GM20000 (cell line): ENCODE data around the gene ARL15.

Experiments
- DNase-seq: peaks from one replicate; pipeline ENCODE4 v3.0.0; 2012; ENCODE audit warnings: low spot score
- CTCF ChIP-seq: IDR thresholded peaks from 2 replicates; pipeline ENCODE4 v1.5.1; 2012; ENCODE audit warnings: mild to moderate bottlenecking, control low read depth; ENCODE audit errors: extremely low read depth, missing control alignments

The ARL15 gene

GRCh38 chr5:53932351-53932750, 378.0 kb downstream of the ARL15 start:
- no peak for TF ChIP-seq CTCF
- no peak for DNase-seq

GRCh38 chr5:53930457-53930856, 379.9 kb downstream of the ARL15 start:
- DNase-seq, result no peak
- no peak for TF ChIP-seq CTCF

GRCh38 chr5:53929570-53929969, 380.8 kb downstream of the ARL15 start:
- TF ChIP-seq CTCF, result no peak
- no peak for DNase-seq

- no peak for DNase-seq
- no peak for TF ChIP-seq CTCF
Measured at GRCh38 chr5:53929152-53929551, 381.2 kb downstream of the ARL15 start.

- no peak for TF ChIP-seq CTCF
- DNase-seq, result no peak
Measured at GRCh38 chr5:53928641-53929040, 381.7 kb downstream of the ARL15 start.

GRCh38 chr5:53927668-53928247, 382.6 kb downstream of the ARL15 start:
- no peak for DNase-seq
- no peak for TF ChIP-seq CTCF

GRCh38 chr5:53926026-53926425, 384.3 kb downstream of the ARL15 start:
- no peak for TF ChIP-seq CTCF
- DNase-seq, result no peak
